ENCODE data around the gene THAP3. TPM values are rescaled to one million over a fixed set of nuclear protein-coding genes. Genes with fewer than 3 reads are reported as not detected.
A peak's percentile ranks its signal among the peaks of the same experiment; 100 is the strongest.

Gene THAP3
- total RNA-seq, 6 experiments from 2014 or later = 5.9 to 11.3 (median 10.3) TPM

- Histone ChIP-seq H3K27me3 (no peaks in the 10 kb centered on the region), H3K27ac (no peak overlapping the region), H3K4me1 (no peaks in the 10 kb centered on the region), H3K4me3 (no peak overlapping the region), H3K36me3 (peaks cover 0 to 14% (median 6%) of the 10 kb centered on the region in 4 donors), H3K9me3 (no peaks in the 10 kb centered on the region)
- DNase-seq (no peak), ATAC-seq (no peak)
- WGBS (ENCODE audit: insufficient coverage, low coverage, low lambda C conversion rate, missing lambda C conversion rate) = 70% methylated on average over 3 of the region's 5 CpGs
- intact Hi-C loops (cut with DNase I) = no loop called here
- no peak for TF ChIP-seq POLR2A (IDR thresholded peaks at IDR 0.05)
- no peak for TF ChIP-seq CTCF (IDR thresholded peaks at IDR 0.05)
Measured at GRCh38 chr1:6666696-6667095, 42.0 kb downstream of the THAP3 start.

DNA sequence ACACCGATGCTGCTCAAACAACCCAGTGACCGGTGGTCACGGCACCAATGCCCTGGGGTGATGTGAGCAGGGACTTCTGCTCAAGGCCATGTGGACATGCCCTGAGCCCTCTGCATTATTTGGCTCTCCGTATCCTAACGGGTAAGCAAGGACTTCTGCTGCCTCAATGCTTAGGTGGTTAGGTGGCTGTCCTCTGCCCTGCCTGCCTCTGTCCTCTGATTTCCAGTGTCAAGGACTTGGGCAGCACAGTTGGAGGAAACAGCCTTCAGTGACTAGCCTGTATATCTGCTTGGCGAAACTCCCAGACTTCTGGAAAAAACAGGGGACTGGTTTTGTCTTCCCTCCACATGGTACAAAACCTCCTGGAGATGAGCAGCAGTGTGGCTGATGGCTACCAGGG is 42.5 kb downstream of the THAP3 start:
- 96% methylated on average over 4 of the region's 6 CpGs for WGBS (ENCODE audit: insufficient coverage, low coverage, low lambda C conversion rate, missing lambda C conversion rate)
- no peak for TF ChIP-seq CTCF (IDR thresholded peaks at IDR 0.05)
- TF ChIP-seq POLR2A (IDR thresholded peaks at IDR 0.05) = no peak
- no peak overlapping the region for H3K27ac ChIP-seq
- DNase-seq (no peak), ATAC-seq (no peak)
- no peaks in the 10 kb centered on the region for H3K4me1 ChIP-seq
- intact Hi-C loops (cut with DNase I) = no loop called here
- H3K9me3 ChIP-seq = no peaks in the 10 kb centered on the region
- peaks cover 0 to 14% (median 6%) of the 10 kb centered on the region in 4 donors for H3K36me3 ChIP-seq
- no peaks in the 10 kb centered on the region for H3K27me3 ChIP-seq
- H3K4me3 ChIP-seq = no peak overlapping the region

DNA sequence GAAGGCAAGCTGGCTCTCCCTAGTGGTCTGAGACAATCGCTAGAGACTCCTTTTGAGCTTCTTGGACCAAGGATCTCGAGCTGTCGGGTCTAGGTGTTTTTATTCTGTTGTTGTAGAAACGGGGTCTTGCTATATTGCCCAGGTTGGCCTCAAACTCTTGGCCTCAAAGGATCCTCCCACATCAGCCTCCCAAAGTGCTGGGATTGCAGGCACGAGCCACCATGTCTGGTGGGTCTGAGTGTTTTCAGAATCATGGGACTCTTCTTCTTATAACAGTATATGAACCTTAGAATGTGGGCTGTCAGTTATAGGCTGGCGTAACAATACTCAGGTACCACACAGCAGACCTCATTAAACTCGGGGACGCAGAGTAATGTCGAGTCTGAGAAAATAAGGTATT is 43.8 kb downstream of the THAP3 start:
- 100% methylated on average over 1 of the region's 9 CpGs for WGBS (ENCODE audit: insufficient coverage, low coverage, low lambda C conversion rate, missing lambda C conversion rate)

DNA sequence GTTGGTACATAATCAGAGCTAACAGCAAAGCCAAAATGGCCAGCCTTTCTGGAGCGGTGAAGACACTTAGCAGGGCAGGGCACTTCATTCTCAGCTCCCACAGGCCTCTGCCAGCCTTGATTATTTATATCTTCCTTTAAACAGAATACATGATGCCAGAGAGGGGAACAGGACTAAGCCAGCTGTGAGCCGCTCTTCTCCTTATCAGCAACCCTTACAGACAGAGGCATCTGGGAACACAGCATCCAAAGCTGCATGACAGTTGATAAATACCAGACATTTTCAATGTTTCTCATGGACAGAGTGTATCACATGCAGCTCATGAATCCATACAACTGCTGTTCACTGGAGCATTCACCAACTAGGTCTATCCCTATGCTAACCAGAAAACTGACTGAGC is 47.9 kb downstream of the THAP3 start:
- H3K4me1 ChIP-seq = no peaks in the 10 kb centered on the region
- H3K27me3 ChIP-seq = no peaks in the 10 kb centered on the region
- intact Hi-C loops (cut with DNase I) = no loop called here
- H3K9me3 ChIP-seq = no peaks in the 10 kb centered on the region
- TF ChIP-seq POLR2A (IDR thresholded peaks at IDR 0.05) = no peak
- no peak for TF ChIP-seq CTCF (IDR thresholded peaks at IDR 0.05)
- DNase-seq = no peak
- no peak overlapping the region for H3K4me3 ChIP-seq
- H3K36me3 ChIP-seq = peaks cover 0 to 23% (median 3%) of the 10 kb centered on the region in 4 donors
- no peak overlapping the region for H3K27ac ChIP-seq
- 92% methylated on average over 2 of the region's 2 CpGs for WGBS (ENCODE audit: insufficient coverage, low coverage, low lambda C conversion rate, missing lambda C conversion rate)
- ATAC-seq = peak in 1 of 4 donors; percentile 29

More for the DNA sequence above, 43.8 kb downstream of the THAP3 start:
- no peaks in the 10 kb centered on the region for H3K9me3 ChIP-seq
- no peaks in the 10 kb centered on the region for H3K4me1 ChIP-seq
- H3K36me3 ChIP-seq = peaks cover 0 to 14% (median 6%) of the 10 kb centered on the region in 4 donors
- intact Hi-C loops (cut with DNase I) = no loop called here
- H3K27ac ChIP-seq = no peak overlapping the region
- no peaks in the 10 kb centered on the region for H3K27me3 ChIP-seq
- no peak overlapping the region for H3K4me3 ChIP-seq
- DNase-seq = no peak
- TF ChIP-seq CTCF (IDR thresholded peaks at IDR 0.05) = no peak
- no peak for TF ChIP-seq POLR2A (IDR thresholded peaks at IDR 0.05)
- no peak for ATAC-seq
